ENCODE measurements around the gene RNF13. TPM values are rescaled to one million over a fixed set of nuclear protein-coding genes. Genes with fewer than 3 reads are reported as not detected.

RNF13 gene
- total RNA-seq, 1 donor from 2014 or later: 66.0 TPM

GRCh38 chr3:149895769-149896168, 82.8 kb downstream of the RNF13 start:
- intact Hi-C loops (cut with DNase I): no loop called here
- TF ChIP-seq POLR2AphosphoS5 (IDR thresholded peaks at IDR 0.05; ENCODE audit: insufficient read depth in 1 of 2, low read depth in 1 of 2) (no peak), CTCF (IDR thresholded peaks at IDR 0.05) (no peak), POLR2A (IDR thresholded peaks at IDR 0.05) (no peak)
- Histone ChIP-seq H3K27ac (no peak overlapping the region), H3K9me3 (no peaks in the 10 kb centered on the region), H3K27me3 (no peaks in the 10 kb centered on the region), H3K4me3 (no peak overlapping the region), H3K4me1 (peaks cover under 1% of the 10 kb centered on the region), H3K36me3 (peaks cover 0 to 18% of the 10 kb centered on the region in 2 donors)
- no peak for DNase-seq (ENCODE audit: extremely low spot score in 2 of 2)

- Histone ChIP-seq H3K4me3 (no peak overlapping the region), H3K27me3 (no peaks in the 10 kb centered on the region), H3K4me1 (no peaks in the 10 kb centered on the region), H3K27ac (no peak overlapping the region), H3K9me3 (no peaks in the 10 kb centered on the region), H3K36me3 (peaks cover 0 to 18% of the 10 kb centered on the region in 2 donors)
- TF ChIP-seq CTCF (IDR thresholded peaks at IDR 0.05) (no peak), POLR2A (IDR thresholded peaks at IDR 0.05) (no peak), POLR2AphosphoS5 (IDR thresholded peaks at IDR 0.05; ENCODE audit: insufficient read depth in 1 of 2, low read depth in 1 of 2) (no peak)
- DNase-seq (ENCODE audit: extremely low spot score in 2 of 2): no peak
- intact Hi-C loops (cut with DNase I): no loop called here
Observed at GRCh38 chr3:149898771-149899170, 85.8 kb downstream of the RNF13 start.

GRCh38 chr3:149900322-149900721, 87.3 kb downstream of the RNF13 start:
- intact Hi-C loops (cut with DNase I): no loop called here
- H3K4me3 ChIP-seq: no peak overlapping the region
- H3K36me3 ChIP-seq: peaks cover 0 to 18% of the 10 kb centered on the region in 2 donors
- no peak for TF ChIP-seq POLR2AphosphoS5 (IDR thresholded peaks at IDR 0.05; ENCODE audit: insufficient read depth in 1 of 2, low read depth in 1 of 2)
- no peak for TF ChIP-seq CTCF (IDR thresholded peaks at IDR 0.05)
- no peak for TF ChIP-seq POLR2A (IDR thresholded peaks at IDR 0.05)
- no peak for DNase-seq (ENCODE audit: extremely low spot score in 2 of 2)
- no peak overlapping the region for H3K27ac ChIP-seq
- no peaks in the 10 kb centered on the region for H3K4me1 ChIP-seq
- H3K9me3 ChIP-seq: no peaks in the 10 kb centered on the region
- no peaks in the 10 kb centered on the region for H3K27me3 ChIP-seq

GRCh38 chr3:149901770-149902169, 88.8 kb downstream of the RNF13 start:
- Histone ChIP-seq H3K4me1 (no peaks in the 10 kb centered on the region), H3K9me3 (no peaks in the 10 kb centered on the region), H3K4me3 (no peak overlapping the region), H3K36me3 (peaks cover 0 to 12% of the 10 kb centered on the region in 2 donors), H3K27me3 (no peaks in the 10 kb centered on the region), H3K27ac (no peak overlapping the region)
- intact Hi-C loops (cut with DNase I): no loop called here
- DNase-seq (ENCODE audit: extremely low spot score in 2 of 2): no peak
- no peak for TF ChIP-seq POLR2AphosphoS5 (IDR thresholded peaks at IDR 0.05; ENCODE audit: insufficient read depth in 1 of 2, low read depth in 1 of 2)
- TF ChIP-seq POLR2A (IDR thresholded peaks at IDR 0.05): no peak
- TF ChIP-seq CTCF (IDR thresholded peaks at IDR 0.05): no peak

- Histone ChIP-seq H3K27ac (no peak overlapping the region), H3K4me1 (no peaks in the 10 kb centered on the region), H3K36me3 (peaks cover 0 to 4% of the 10 kb centered on the region in 2 donors), H3K9me3 (no peaks in the 10 kb centered on the region), H3K4me3 (no peak overlapping the region), H3K27me3 (no peaks in the 10 kb centered on the region)
- TF ChIP-seq POLR2A (IDR thresholded peaks at IDR 0.05) (no peak), POLR2AphosphoS5 (IDR thresholded peaks at IDR 0.05; ENCODE audit: insufficient read depth in 1 of 2, low read depth in 1 of 2) (no peak), CTCF (IDR thresholded peaks at IDR 0.05) (no peak)
- no peak for DNase-seq (ENCODE audit: extremely low spot score in 2 of 2)
- intact Hi-C loops (cut with DNase I): no loop called here
Observed at GRCh38 chr3:149902498-149903139, 89.6 kb downstream of the RNF13 start.

All from vagina (tissue), 2 donors.